HepG2 (cell line): ENCODE data around the gene SFXN5. TPM values are rescaled to one million over a fixed set of nuclear protein-coding genes. Genes with fewer than 3 reads are reported as not detected.
A peak's percentile ranks its signal among the peaks of the same experiment; 100 is the strongest.

ENCODE experiments used
- FOXO1 ChIP-seq: sonication (generic); formaldehyde crosslinking; IDR thresholded peaks from 2 replicates; pipeline ENCODE4 v1.4.0; 2020; ENCODE audit warnings: missing genetic modification reagents
- FOXP1 ChIP-seq, 2 experiments: fragments of 450-650 bp in 1 of 2; IDR thresholded peaks; 2 replicates each; pipeline ENCODE4 v1.6.1; 2017 to 2018; ENCODE audit warnings: antibody characterized with exemption in 1 of 2
- NFE2L1 ChIP-seq: sonication (generic); formaldehyde crosslinking; IDR thresholded peaks from 2 replicates; pipeline ENCODE4 v1.4.0; 2020; ENCODE audit warnings: missing genetic modification reagents, mild to moderate bottlenecking, borderline replicate concordance
- NFYB ChIP-seq: sonication (generic); formaldehyde crosslinking; IDR thresholded peaks from 2 replicates; pipeline ENCODE4 v1.4.0; 2020; ENCODE audit warnings: missing genetic modification reagents
- PAXIP1 ChIP-seq: sonication (generic); formaldehyde crosslinking; conservative IDR thresholded peaks from 2 replicates; pipeline ENCODE4 v1.4.0; 2020; ENCODE audit warnings: mild to moderate bottlenecking, missing genetic modification reagents, moderate library complexity
- PHF21A ChIP-seq: sonication (generic); formaldehyde crosslinking; IDR thresholded peaks from 2 replicates; pipeline ENCODE4 v1.5.0; 2020; ENCODE audit warnings: mild to moderate bottlenecking, missing genetic modification reagents
- PHF5A ChIP-seq: IDR thresholded peaks from one replicate; pipeline ENCODE4 v1.6.1; 2018; ENCODE audit warnings: low read depth, missing genetic modification reagents; ENCODE audit not compliant: unreplicated experiment
- PREB ChIP-seq: sonication (generic); formaldehyde crosslinking; IDR thresholded peaks from 2 replicates; pipeline ENCODE4 v1.4.0; 2020; ENCODE audit warnings: missing genetic modification reagents
- SMAD9 ChIP-seq: sonication (generic); formaldehyde crosslinking; IDR thresholded peaks from 2 replicates; pipeline ENCODE4 v1.5.1; 2020; ENCODE audit warnings: mild to moderate bottlenecking, missing genetic modification reagents
- SP4 ChIP-seq: sonication (generic); formaldehyde crosslinking; IDR thresholded peaks from 2 replicates; pipeline ENCODE4 v1.8.1; 2023; ENCODE audit warnings: mild to moderate bottlenecking, missing genetic modification reagents
- ZFP62 ChIP-seq: sonication (generic); formaldehyde crosslinking; IDR thresholded peaks from 2 replicates; pipeline ENCODE4 v1.4.0; 2020; ENCODE audit warnings: missing genetic modification reagents
- ZNF232 ChIP-seq: sonication (generic); formaldehyde crosslinking; IDR thresholded peaks from 2 replicates; pipeline ENCODE4 v1.4.0; 2020; ENCODE audit warnings: missing genetic modification reagents, borderline replicate concordance
- ZNF251 ChIP-seq: sonication (generic); formaldehyde crosslinking; IDR thresholded peaks from 2 replicates; pipeline ENCODE4 v1.9.0; 2021; ENCODE audit warnings: mild to moderate bottlenecking, missing genetic modification reagents
- ZNF580 ChIP-seq: IDR thresholded peaks from 2 replicates; pipeline ENCODE4 v1.6.1; 2016; ENCODE audit warnings: low read depth, borderline replicate concordance
- polyA plus RNA-seq, 8 experiments: library from polyadenylated mRNA; depleted of rRNA in 3 of 8; stranded (reverse) in 7 of 8; unstranded in 1 of 8; fragments of >200 nt; fragmentation: Illumina TruSeq in 4 of 8; extraction: Trizol in 4 of 8; gene quantifications; 2 replicates each; pipeline versions ENCODE4 v1.2.1 to v1.2.3, GENCODE V29; 2011 to 2016; ENCODE audit warnings: low read depth in 4 of 8, missing spikeins in 1 of 8, mixed read lengths in 1 of 8; ENCODE audit not compliant: insufficient read depth in 1 of 8
- total RNA-seq, 5 experiments: library from RNA; depleted of rRNA; stranded (reverse); fragments of >200 nt; fragmentation: Illumina TruSeq; extraction: Trizol; gene quantifications; 2 replicates each; pipeline ENCODE4 v1.2.3, GENCODE V29; 2016; ENCODE audit warnings: low read depth in 1 of 5
- TF ChIP-seq, protein P1 (sequence below): sonication (generic); formaldehyde crosslinking; conservative IDR thresholded peaks from 2 replicates; pipeline ENCODE4 v1.8.0; 2022; ENCODE audit warnings: missing genetic modification reagents
- TF ChIP-seq, protein P2 (sequence below): sonication (generic); formaldehyde crosslinking; IDR thresholded peaks from 2 replicates; pipeline ENCODE4 v1.9.0; 2021; ENCODE audit warnings: mild to moderate bottlenecking, missing genetic modification reagents

SFXN5 gene
- total and polyA plus RNA-seq, 2 of the 13 experiments (the other 11 are each of a cell fraction or from before 2014, with no cell fraction given) = 34.9 to 37.4 TPM

GRCh38 chr2:72916743-72917137, 154.8 kb downstream of the SFXN5 start (continued):
- TF ChIP-seq PREB (CRISPR knock-in tag) = no peak
- TF ChIP-seq ZNF232 (CRISPR knock-in tag) = 0 out of 2 replicates have a peak, but pooled peaks have one; percentile 52
- TF ChIP-seq NFYB (CRISPR knock-in tag) = no peak
- no peak for TF ChIP-seq ZNF580 (CRISPR knock-in tag)
- no peak for TF ChIP-seq SP4
- TF ChIP-seq FOXO1 (CRISPR knock-in tag) = no peak
- no peak for TF ChIP-seq PHF21A
- no peak for TF ChIP-seq PHF5A (CRISPR knock-in tag)
- TF ChIP-seq FOXP1 (IDR thresholded peaks at IDR 0.05) = no peak
- TF ChIP-seq FOXP1 (CRISPR knock-in tag; IDR thresholded peaks at IDR 0.05) = no peak
- TF ChIP-seq ZFP62 = no peak
- no peak for TF ChIP-seq NFE2L1 (CRISPR knock-in tag)
- TF ChIP-seq, protein P1, sequence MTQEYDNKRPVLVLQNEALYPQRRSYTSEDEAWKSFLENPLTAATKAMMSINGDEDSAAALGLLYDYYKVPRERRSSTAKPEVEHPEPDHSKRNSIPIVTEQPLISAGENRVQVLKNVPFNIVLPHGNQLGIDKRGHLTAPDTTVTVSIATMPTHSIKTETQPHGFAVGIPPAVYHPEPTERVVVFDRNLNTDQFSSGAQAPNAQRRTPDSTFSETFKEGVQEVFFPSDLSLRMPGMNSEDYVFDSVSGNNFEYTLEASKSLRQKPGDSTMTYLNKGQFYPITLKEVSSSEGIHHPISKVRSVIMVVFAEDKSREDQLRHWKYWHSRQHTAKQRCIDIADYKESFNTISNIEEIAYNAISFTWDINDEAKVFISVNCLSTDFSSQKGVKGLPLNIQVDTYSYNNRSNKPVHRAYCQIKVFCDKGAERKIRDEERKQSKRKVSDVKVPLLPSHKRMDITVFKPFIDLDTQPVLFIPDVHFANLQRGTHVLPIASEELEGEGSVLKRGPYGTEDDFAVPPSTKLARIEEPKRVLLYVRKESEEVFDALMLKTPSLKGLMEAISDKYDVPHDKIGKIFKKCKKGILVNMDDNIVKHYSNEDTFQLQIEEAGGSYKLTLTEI (CRISPR knock-in tag) = no peak
- no peak for TF ChIP-seq SMAD9 (CRISPR knock-in tag)
- no peak for TF ChIP-seq PAXIP1 (CRISPR knock-in tag)
- TF ChIP-seq, protein P2, sequence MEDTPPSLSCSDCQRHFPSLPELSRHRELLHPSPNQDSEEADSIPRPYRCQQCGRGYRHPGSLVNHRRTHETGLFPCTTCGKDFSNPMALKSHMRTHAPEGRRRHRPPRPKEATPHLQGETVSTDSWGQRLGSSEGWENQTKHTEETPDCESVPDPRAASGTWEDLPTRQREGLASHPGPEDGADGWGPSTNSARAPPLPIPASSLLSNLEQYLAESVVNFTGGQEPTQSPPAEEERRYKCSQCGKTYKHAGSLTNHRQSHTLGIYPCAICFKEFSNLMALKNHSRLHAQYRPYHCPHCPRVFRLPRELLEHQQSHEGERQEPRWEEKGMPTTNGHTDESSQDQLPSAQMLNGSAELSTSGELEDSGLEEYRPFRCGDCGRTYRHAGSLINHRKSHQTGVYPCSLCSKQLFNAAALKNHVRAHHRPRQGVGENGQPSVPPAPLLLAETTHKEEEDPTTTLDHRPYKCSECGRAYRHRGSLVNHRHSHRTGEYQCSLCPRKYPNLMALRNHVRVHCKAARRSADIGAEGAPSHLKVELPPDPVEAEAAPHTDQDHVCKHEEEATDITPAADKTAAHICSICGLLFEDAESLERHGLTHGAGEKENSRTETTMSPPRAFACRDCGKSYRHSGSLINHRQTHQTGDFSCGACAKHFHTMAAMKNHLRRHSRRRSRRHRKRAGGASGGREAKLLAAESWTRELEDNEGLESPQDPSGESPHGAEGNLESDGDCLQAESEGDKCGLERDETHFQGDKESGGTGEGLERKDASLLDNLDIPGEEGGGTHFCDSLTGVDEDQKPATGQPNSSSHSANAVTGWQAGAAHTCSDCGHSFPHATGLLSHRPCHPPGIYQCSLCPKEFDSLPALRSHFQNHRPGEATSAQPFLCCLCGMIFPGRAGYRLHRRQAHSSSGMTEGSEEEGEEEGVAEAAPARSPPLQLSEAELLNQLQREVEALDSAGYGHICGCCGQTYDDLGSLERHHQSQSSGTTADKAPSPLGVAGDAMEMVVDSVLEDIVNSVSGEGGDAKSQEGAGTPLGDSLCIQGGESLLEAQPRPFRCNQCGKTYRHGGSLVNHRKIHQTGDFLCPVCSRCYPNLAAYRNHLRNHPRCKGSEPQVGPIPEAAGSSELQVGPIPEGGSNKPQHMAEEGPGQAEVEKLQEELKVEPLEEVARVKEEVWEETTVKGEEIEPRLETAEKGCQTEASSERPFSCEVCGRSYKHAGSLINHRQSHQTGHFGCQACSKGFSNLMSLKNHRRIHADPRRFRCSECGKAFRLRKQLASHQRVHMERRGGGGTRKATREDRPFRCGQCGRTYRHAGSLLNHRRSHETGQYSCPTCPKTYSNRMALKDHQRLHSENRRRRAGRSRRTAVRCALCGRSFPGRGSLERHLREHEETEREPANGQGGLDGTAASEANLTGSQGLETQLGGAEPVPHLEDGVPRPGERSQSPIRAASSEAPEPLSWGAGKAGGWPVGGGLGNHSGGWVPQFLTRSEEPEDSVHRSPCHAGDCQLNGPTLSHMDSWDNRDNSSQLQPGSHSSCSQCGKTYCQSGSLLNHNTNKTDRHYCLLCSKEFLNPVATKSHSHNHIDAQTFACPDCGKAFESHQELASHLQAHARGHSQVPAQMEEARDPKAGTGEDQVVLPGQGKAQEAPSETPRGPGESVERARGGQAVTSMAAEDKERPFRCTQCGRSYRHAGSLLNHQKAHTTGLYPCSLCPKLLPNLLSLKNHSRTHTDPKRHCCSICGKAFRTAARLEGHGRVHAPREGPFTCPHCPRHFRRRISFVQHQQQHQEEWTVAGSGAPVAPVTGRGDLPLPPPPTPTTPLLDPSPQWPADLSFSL = no peak
- no peak for TF ChIP-seq ZNF251 (CRISPR knock-in tag)
